H1 (cell line): ENCODE data around the gene HPGDS.
"Not testable (repeated sequence)": the region's sequence is repeated elsewhere in the genome, so short reads cannot be mapped to it uniquely, and the experiment has no call there.

Source experiments
- CHD2 ChIP-seq: IDR thresholded peaks from 2 replicates; pipeline ENCODE4 v1.6.1; 2012; ENCODE audit warnings: low read length, improper control_type of control experiment
- EP300 ChIP-seq, 2 experiments: IDR thresholded peaks; 1 replicate in 1 of 2; 2 replicates in 1 of 2; pipeline ENCODE4 v1.6.1; 2011 to 2012; ENCODE audit warnings: low read depth in 2 of 2, low read length in 2 of 2, mild to moderate bottlenecking in 2 of 2, borderline replicate concordance in 1 of 2, inconsistent platforms in 1 of 2, moderate library complexity in 1 of 2
- EZH2 ChIP-seq: fragments of 200-600 bp; sonication (generic); IDR thresholded peaks from 2 replicates; pipeline ENCODE4 v1.7.1; 2012; ENCODE audit warnings: low read depth, mild to moderate bottlenecking, moderate library complexity, low read length, inconsistent platforms; ENCODE audit not compliant: severe bottlenecking
- POLR2A ChIP-seq, 2 experiments: IDR thresholded peaks; 1 replicate in 1 of 2; 2 replicates in 1 of 2; pipeline ENCODE4 v1.6.1; 2011; ENCODE audit warnings: low read depth in 2 of 2, low read length in 2 of 2, mild to moderate bottlenecking in 2 of 2; ENCODE audit errors: control extremely low read depth in 1 of 2
- RAD21 ChIP-seq, 2 experiments: IDR thresholded peaks in 1 of 2; conservative IDR thresholded peaks in 1 of 2; 2 replicates each; pipeline ENCODE4 v1.6.1; 2011; ENCODE audit warnings: low read depth in 2 of 2, low read length in 2 of 2, improper control_type of control experiment in 1 of 2, inconsistent platforms in 1 of 2, mild to moderate bottlenecking in 1 of 2, moderate library complexity in 1 of 2
- RFX5 ChIP-seq: IDR thresholded peaks from 2 replicates; pipeline ENCODE4 v1.6.1; 2011; ENCODE audit warnings: low read depth, low read length, improper control_type of control experiment, borderline replicate concordance
- SP1 ChIP-seq: IDR thresholded peaks from 2 replicates; pipeline ENCODE4 v1.6.1; 2011; ENCODE audit warnings: low read depth, low read length
- SUZ12 ChIP-seq: fragments of 200-600 bp; sonication (generic); IDR thresholded peaks from 2 replicates; pipeline ENCODE4 v1.6.1; 2012; ENCODE audit warnings: mild to moderate bottlenecking, inconsistent platforms, low read length, moderate library complexity, mixed read lengths
- TAF1 ChIP-seq: IDR thresholded peaks from 2 replicates; pipeline ENCODE4 v1.6.1; 2011; ENCODE audit warnings: mild to moderate bottlenecking, low read depth, low read length
- TF ChIP-seq, protein P1 (sequence below), 3 experiments: IDR thresholded peaks; 1 replicate in 2 of 3; 2 replicates in 1 of 3; pipeline versions ENCODE4 v1.5.1 to v1.6.1; 2011; ENCODE audit warnings: low read length in 3 of 3, mild to moderate bottlenecking in 3 of 3, inconsistent platforms in 2 of 3, low read depth in 1 of 3, moderate library complexity in 1 of 3; ENCODE audit not compliant: insufficient read depth in 1 of 3; ENCODE audit errors: control extremely low read depth in 1 of 3

DNA sequence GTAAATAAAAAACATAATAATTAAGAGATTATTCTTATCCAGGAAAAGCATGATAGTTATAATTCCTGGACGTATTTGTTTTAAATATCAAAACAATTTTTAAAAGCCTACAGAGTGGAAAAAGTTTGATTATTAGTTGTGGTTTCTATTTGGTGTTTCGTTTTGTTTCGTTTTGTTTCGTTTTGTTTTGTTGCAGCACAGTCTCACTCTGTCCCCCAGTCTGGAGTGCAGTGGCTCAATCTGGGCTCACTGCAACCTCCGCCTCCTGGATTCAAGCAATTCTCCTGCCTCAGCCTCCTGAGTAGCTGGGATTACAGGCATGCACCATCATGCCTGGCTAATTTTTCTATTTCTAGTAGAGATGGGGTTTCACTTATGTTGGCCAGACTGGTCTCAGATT is 5.8 kb downstream of the HPGDS start:
- not testable (repeated sequence) for TF ChIP-seq RFX5; POLR2A (IDR thresholded peaks at IDR 0.05; ENCODE audit: control extremely low read depth in 1 of 2, low read depth in 2 of 2, low read length in 2 of 2); EZH2; EP300 (IDR thresholded peaks at IDR 0.05; ENCODE audit: borderline replicate concordance in 1 of 2, low read depth in 2 of 2, low read length in 2 of 2); SUZ12; RAD21 (IDR thresholded peaks at IDR 0.05 in 1 of 2, conservative IDR thresholded peaks at IDR 0.05 in 1 of 2; ENCODE audit: low read depth in 2 of 2, low read length in 2 of 2); TAF1; CHD2; SP1
- TF ChIP-seq, protein P1, sequence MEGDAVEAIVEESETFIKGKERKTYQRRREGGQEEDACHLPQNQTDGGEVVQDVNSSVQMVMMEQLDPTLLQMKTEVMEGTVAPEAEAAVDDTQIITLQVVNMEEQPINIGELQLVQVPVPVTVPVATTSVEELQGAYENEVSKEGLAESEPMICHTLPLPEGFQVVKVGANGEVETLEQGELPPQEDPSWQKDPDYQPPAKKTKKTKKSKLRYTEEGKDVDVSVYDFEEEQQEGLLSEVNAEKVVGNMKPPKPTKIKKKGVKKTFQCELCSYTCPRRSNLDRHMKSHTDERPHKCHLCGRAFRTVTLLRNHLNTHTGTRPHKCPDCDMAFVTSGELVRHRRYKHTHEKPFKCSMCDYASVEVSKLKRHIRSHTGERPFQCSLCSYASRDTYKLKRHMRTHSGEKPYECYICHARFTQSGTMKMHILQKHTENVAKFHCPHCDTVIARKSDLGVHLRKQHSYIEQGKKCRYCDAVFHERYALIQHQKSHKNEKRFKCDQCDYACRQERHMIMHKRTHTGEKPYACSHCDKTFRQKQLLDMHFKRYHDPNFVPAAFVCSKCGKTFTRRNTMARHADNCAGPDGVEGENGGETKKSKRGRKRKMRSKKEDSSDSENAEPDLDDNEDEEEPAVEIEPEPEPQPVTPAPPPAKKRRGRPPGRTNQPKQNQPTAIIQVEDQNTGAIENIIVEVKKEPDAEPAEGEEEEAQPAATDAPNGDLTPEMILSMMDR (IDR thresholded peaks at IDR 0.05; ENCODE audit: control extremely low read depth in 1 of 3, insufficient read depth in 1 of 3, low read depth in 1 of 3, low read length in 3 of 3), result not testable (repeated sequence)
